IPS-NIHi11 (cell line): ENCODE measurements around the gene CD63.

Experiments
- DNase-seq: peaks from one replicate; pipeline ENCODE4 v3.0.0; 2012; ENCODE audit warnings: mixed read lengths, low spot score

CD63 gene

GRCh38 chr12:55720894-55721444 is 7.8 kb downstream of the CD63 start:
- DNase-seq: peak; percentile 61

- no peak for DNase-seq
These were observed 8.7 kb downstream of the CD63 start, which contains the start of gene RDH5 for GRCh38 chr12:55720071-55720564. RDH5 (plus strand) TSS chr12:55720393; CDS start chr12:55721185, 792 bp downstream.

DNA sequence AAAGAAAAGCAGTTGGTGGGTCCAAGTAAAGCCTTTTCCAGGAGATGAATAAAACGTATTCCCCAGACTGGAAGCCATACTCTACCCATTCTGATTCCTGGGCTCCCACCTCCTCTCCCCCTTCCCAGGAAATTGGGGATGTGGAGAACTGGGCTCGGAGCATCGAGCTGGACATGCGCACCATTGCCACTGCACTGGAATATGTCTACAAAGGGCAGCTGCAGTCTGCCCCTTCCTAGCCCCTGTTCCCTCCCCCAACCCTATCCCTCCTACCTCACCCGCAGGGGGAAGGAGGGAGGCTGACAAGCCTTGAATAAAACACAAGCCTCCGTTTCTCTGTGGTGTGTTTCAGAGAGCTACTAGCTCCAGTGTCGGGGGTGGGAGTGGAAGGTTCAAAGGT is 9.4 kb downstream of the CD63 start:
- DNase-seq: no peak

DNA sequence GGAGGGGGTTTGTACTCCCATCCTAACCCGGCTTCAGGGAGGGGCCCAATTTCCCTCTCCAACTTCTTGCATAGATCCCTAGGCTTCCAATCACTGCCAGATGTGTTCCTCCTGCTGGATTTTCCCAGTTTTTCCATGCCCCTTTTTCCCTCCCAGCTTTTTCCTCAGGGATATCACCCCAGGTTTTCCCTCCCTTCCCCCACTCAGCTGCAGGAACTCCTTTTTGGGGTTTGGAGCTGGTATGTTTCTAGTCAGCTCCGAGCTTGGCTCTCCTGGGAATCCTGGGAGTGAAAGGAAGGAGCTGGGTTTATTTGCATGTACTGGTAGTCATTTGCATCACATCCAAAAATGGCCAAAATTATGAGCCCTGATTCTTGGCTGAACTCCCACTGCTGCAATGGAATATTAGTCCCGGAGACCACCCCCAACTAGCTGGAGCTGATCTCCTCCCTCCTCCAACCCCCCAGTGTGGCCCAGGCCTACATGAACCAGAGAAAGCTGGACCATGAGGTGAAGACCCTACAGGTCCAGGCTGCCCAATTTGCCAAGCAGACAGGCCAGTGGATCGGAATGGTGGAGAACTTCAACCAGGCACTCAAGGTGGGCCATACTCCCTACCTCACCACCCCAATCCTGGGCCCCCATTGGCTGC is 10.1 kb downstream of the CD63 start:
- no peak for DNase-seq

- peak; percentile 69 for DNase-seq
These were observed 10.8 kb downstream of the CD63 start for GRCh38 chr12:55718015-55718414.

- DNase-seq: no peak
These were observed 11.5 kb downstream of the CD63 start for GRCh38 chr12:55717011-55718007.

DNA sequence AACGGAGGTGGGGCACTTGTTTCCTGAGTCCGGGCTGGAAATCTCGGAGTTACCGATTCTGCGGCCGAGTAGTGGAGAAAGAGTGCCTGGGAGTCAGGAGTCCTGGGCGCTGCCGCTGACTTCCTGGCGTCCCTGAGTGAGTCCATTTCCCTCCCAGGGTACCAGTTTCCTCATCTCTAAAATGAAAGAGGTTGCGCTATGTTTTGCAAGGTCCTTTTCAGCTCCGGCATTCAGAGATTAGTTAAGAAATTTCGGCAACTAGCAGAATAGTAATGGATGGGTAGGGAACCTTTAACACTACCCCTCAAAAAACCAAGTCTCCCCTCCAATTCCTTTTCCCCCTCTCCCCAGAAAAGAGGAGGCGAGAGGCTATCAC is 12.2 kb downstream of the CD63 start:
- DNase-seq: no peak

DNA sequence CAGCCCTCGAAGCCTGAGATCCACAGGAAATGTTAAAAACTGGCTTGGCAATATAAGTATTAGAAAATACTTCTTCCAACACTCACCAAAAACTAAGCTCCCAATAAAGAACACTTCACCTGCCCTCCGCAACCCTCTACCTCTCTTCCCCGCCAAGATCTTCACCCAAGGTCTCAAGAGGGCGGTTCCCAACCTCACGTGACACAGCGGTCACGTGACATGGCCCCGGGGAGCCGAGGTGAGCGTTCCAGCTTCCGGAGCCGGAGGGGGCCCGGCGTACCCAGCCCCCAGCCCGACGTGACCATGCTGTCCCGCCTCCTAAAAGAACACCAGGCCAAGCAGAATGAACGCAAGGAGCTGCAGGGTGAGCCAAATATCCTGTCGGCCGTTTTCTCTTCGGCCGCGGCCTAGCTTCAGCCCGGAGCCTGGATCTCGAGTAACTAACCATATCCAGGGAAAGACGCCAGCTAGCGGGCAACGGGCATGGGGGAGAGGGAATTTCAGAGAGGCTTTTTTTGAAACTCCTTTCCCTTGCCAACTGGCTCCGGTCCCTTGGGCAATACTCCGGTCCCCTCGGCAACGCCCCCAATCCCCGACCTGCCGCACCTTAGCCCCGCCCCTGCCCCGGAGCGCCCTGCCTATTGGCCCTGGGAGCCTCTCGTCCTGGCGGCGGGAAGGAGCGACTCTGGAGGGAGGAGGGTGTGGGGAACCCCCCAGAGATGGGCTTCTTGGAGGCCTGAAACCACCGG is 12.8 kb downstream of the CD63 start, which contains the start of gene BLOC1S1:
BLOC1S1 (plus strand) TSS at position 214 of the 749 bp plus-strand sequence; CDS start at position 220, 6 bp downstream.
- peak; percentile 96 for DNase-seq

GRCh38 chr12:55715169-55715764 is 13.5 kb downstream of the CD63 start:
- DNase-seq: no peak

GRCh38 chr12:55713721-55714120 is 15.1 kb downstream of the CD63 start:
- DNase-seq: no peak

- no peak for DNase-seq
These were observed 16.0 kb downstream of the CD63 start for GRCh38 chr12:55712700-55713415.

GRCh38 chr12:55711786-55712553 is 16.8 kb downstream of the CD63 start:
- no peak for DNase-seq

GRCh38 chr12:55708695-55709233 is 20.0 kb downstream of the CD63 start:
- DNase-seq: no peak

DNA sequence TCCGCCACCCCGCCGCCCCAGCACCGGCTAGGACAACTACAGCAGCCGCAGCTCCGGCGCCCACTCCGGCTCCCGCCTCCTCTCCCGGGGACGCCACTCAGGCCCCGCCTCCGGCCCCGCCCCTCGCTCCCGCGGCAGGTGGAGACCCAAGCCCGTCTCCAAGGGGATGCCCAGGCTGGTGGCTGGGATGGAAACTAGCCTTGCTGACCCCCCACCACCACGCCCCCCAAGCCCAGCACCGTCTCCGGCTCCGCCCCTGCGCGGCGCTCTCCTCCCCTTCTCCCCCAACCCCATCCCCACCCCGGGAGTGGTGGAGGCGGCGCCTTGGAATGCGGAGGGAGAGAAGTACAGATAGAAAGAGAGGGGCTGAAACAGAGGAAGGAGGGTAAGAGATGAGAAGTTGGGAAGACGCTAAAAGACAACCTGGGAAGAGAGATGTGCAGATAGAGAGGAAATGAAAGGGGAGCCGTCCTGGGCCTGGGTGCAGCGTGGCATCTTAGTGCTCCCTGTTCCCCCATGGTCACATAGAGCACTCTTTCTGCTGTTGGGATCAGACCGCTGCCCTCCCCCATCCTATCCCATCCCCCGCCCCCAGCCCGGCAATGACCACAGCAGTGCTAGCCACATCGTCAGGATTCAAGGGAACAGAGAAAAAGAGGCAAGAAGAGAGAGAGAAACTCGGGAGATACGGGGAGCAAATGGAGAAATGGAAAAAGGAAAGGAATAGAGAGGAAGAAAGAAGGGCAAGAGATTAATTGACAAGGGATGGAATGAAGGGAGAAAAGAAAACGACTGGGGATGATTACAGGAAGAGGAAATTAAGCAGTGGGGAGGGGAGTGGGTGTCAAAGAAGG is 20.7 kb downstream of the CD63 start, which contains the start of gene ITGA7:
ITGA7 (minus strand) TSS at position 64 of the 854 bp plus-strand sequence. CDS start 222 bp downstream, outside the sequence.
- peak; percentile 98 for DNase-seq

- DNase-seq: peak; percentile 66
These were observed 21.6 kb downstream of the CD63 start for GRCh38 chr12:55707219-55707671.

- DNase-seq: no peak
These were observed 22.1 kb downstream of the CD63 start for GRCh38 chr12:55706568-55707218.

- peak; percentile 77 for DNase-seq
These were observed 22.9 kb downstream of the CD63 start for GRCh38 chr12:55705782-55706402.
